Measurements from ENCODE around the gene ITIH5.
A peak's percentile ranks its signal among the peaks of the same experiment; 100 is the strongest.
"Not testable (repeated sequence)": the region's sequence is repeated elsewhere in the genome, so short reads cannot be mapped to it uniquely, and the experiment has no call there.

ITIH5 gene

DNA sequence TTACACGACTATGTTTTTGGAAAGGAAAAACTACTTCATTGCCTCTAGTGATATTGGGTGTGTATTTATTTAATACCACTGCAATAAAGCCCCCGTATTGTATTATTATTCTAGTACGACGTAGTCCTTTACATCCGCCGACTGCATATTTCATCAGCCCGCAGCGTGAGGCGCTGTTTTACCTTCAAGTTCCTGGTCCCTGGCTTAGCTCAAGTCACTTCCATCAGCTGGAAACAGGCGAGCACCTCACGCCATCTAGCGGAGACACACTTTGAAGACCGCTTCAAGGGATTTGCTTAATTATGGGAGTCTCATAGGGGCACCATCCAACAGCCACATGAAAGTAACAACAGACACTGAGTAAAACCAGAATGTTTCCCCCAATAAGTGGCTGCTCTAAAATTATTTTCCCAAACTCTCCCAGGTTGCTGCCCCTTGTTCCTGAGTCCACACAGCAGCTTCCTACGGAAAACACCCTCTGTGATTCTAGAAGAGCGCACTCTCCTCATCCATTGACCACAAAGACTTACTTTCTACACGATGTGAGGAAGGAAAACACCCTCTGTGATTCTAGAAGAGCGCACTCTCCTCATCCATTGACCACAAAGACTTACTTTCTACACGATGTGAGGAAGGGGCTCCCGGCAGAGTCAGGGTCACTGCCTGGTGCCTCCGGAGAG is 20.6 kb upstream of the ITIH5 start:
- DNase-seq (ENCODE audit: low read depth): peak; percentile 66

DNA sequence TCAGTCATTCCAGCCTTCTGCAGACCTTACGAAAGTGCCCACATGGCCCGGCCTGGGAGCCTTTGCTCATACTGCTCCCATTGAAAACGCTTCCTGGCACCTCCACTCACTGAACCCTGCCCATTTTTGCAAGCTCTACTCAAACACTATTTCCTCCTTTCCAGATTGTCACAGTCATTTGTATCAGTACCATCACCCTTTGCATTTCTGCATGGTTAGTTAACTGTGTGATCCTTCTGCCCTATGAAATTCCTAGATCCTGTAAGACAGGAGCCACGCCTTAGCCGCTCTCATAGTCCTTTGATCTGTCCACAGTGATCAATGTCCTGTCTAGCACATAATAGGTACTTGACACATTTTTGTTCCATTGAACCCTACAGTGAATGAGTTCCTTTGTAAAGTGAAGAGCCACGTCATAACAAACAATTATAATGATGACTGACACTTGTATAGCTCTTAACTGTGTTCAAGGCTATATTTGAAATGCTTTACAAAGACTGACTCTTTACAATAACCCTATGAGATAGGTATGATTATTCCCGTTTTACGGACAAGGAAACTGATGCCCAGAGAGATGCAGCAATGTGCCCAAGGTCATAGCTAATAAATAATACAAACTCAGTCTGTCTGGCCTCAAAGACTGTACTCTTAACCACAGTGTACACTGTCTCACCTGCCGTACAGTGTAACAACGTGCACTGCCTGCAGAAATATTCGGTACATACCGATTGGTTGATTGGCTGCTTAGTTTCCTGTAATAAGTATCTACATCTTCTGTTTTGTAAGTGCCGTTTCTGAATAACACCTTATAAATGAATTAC is 19.8 kb upstream of the ITIH5 start:
- DNase-seq (ENCODE audit: low read depth): no peak

DNA sequence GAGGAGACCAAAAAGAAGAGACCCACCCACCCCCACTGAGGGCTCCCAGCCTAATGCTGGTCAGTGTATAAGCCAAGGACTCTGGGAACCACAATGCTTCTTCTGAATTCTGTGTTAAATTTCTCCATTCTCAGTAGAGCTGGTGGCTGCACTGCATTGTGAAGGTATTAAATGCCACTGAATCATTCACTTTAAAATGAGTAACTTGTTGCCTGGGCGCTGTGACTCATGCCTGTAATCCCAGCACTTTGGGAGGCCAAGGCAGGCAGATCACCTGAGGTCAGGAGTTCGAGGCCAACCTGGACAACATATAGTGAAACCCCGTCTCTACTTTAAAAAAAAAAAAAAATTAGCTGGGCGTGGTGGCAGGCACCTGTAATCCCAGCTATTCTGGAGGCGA is 13.3 kb upstream of the ITIH5 start:
- DNase-seq (ENCODE audit: low read depth): not testable (repeated sequence)

DNA sequence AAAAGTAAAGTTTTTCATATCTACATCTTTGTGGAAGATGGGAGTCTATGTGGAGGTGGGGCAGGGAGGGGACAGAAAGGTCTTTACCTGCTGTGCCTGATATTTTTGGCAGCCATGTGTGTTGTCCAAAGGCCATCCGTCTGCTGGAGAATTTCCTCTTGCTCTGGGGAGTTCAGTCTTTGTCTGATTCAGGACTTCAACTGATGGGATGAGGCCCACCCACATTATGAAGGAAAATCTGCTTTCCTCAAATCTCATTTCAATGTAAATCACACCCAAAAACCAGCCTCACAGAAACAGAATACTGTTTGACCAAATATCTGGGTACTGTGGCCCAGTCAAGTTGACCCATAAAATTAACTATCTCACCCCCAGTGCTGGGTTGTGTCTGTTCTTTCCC is 12.5 kb upstream of the ITIH5 start:
- DNase-seq (ENCODE audit: low read depth): no peak

DNA sequence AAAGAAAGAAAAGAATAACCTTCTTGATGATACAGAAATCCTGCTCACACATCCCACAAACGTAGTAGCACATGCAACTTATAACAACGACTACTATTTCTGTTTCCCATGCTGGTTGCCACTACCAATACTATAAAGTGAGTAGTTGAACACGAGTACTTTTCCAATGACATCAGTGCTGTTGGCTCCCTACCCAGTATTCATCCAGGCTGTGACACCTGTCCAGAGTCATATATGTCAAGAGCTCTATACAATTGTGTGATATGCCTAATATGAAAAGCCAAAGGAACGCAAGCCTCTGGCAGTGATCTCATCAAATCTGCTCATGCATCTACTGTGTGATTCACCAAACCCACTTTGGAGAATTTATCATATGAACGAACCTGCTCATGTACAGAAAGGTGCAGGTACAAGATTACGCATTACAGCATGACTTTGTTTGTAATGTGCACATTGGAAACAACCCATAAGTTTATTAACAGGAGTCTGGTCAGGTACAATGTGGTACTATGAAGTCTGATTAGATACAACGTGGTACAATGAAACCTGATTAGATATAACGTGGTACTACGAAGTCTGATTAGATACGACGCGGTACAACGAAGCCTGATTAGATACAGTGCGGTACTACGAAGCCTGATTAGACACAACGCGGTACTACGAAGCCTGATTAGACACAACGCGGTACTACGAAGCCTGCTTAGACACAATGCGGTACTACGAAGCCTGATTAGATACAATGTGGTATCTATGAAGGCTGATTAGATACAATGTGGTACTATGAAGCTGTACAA is 5.8 kb upstream of the ITIH5 start:
- DNase-seq (ENCODE audit: low read depth): no peak

DNA sequence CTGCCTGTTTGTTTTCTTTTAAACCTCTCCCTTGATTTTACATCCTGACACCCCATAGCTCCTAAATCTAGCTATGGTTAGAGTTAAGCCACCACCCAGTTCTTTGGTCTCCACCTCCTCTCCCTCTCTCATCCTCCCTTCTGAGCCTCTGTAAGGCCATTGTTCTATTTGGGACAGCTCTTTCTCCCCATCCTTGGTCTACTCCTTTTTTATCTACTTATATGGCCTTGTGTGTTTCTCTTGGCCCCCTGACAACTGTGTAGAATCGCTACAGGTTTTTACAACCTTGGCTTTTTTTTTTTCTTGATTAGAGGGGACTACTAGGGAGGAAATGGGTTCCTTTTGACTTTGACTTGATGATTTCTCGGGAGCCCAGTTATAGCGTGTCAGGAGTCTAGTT is 3.4 kb upstream of the ITIH5 start:
- DNase-seq (ENCODE audit: low read depth): no peak

DNA sequence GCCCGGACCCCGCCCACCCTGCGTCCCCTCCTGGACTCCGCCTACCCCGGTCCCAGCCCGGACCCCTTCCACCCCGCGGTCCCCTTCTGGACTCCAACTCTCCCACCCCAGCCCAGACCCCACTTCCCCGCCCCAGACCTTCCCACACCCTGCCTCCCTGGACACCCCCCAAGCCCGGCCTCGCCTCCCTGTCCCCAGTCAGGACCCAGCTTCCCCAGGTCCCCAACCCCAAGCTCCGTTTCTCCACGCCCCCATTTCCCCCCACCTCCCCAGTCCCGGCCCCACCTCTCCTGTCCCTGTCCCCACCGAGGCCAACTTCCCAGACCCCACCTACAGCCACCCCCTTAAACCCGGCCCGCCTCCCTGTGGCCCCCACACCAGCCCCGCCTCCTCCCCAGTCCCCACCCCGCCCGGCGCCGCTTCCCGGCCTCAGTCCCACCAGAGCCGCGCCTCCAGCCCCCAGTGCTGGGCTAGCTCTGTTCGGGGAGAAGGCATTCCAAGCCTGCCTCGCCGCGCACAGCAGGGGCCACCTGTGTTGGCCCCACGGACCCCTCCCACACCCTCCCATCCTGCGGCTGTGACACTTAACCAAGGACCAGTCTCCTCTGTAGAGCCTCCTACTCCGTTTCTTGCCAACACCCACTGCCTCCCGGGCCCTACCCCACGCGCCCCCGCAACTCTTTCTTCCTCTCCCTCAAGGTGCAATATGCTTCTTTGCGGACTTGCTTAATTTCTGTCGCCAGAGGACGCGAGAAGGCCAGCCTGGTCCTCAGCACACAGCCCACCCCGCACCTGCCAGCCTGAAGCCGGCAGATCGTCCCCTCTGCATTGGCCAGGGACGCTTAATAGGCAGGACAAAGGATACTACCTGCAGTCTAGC is 736 bp upstream of the ITIH5 start:
- no peak for DNase-seq (ENCODE audit: low read depth)

DNA sequence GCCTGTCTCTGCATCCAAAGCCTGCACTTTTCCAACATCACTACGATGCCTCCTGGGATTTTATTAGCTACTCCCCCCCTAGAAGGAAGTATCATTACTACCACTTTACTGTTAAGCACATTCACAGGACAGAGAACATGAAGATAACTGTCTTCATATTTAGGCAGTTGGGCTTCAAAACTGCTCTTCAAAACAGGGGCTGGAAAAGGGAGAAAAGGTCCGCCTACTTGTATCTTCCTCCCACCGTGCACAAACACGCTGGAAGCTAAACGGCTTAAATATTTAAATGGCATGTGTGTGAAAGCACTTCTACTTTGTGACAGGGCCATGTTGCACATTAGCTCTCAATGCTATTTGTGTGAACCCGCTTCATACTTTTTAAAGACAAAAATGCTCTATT is 999 bp downstream of the ITIH5 start:
- no peak for DNase-seq (ENCODE audit: low read depth)

DNA sequence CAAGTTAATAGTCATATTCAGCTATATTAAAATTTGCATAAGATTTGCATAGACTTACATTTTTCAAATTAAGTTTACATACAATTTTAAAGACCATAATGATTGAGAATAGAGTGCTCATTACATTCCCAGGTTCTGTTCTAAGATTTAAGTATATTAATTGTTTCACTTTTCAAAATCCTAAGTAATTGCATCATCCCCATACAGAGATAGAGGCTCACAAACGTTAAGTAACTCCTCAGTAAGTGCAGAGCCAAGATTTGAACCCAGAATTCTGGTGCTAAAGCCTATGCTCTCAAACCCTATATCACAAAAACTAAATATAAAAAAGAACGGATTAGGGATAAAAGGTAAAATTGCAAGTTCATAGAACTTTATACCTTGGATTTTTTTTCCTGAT is 2.1 kb downstream of the ITIH5 start:
- no peak for DNase-seq (ENCODE audit: low read depth)

DNA sequence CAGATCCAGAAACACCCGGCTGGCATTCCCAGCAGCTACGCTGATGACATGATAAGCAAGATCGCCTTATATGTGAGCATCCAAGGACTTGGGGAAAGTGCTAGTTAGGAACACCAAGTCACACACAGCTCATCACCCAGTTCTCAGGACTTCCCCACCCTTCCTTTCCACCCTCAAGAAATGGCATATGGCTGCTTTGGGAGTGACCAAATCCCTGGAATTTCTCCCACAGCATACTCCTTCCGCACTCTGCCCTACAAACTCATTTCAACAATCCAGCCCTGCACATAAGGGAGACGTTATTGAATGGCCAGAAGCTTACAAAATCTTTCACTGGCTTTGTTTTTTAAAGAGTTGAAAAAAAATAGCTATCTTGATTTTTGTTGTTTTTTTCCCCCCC is 4.2 kb downstream of the ITIH5 start:
- no peak for DNase-seq (ENCODE audit: low read depth)

DNA sequence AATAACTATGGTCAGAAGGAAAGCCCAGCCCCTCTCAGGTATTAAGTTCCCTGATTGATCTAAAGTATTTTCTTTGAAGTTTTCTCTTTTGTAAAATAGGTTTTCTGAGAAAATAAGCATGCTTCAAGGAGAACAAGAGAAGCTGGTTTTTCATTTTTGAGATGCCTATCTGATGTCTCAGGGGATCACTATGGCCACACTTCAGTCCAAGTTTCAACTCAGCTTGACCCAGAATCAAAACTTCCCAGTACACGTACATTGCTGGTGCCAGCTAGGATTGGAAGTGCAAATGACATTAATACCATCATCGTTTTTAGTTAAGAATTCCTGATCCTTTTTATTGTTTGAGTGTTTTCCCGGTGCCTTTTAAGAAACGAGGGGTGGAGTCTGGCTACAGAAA is 7.2 kb downstream of the ITIH5 start:
- DNase-seq (ENCODE audit: low read depth): no peak

DNA sequence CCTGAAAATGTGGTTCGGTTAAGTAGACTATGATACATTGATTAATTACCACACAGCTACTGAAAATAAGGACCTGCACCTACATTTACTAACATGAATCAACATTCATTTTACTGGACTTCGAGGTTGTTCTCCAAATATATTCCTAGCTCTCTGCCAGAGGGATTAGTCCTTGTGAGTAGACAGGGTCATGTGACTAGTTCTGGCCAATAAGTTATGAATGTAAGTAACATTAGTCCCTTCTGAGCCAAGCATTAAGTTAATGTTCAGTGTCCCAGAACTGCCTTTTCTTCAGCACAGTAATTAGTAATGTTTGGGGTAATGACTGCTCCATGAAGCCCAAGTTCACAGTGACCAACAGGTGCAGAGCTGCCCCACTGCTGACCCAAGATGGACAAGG is 9.2 kb downstream of the ITIH5 start:
- no peak for DNase-seq (ENCODE audit: low read depth)

DNA sequence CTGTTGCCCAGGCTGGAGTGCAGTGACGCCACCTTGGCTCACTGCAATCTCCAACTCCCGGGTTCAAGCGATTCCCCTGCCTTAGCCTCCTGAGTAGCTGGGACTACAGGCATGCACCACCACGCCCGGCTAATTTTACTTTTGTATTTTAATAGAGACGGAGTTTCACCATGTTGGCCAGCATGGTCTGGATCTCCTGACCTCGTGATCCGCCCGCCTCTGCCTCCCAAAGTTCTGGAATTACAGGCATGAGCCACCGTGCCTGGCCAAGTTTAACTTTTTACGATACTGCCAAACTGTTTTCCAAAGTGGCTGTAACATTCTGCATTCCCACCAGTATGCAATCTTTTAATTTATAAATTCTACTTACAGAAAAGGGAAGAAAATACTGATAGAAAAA is 9.7 kb downstream of the ITIH5 start:
- DNase-seq (ENCODE audit: low read depth): not testable (repeated sequence)

DNA sequence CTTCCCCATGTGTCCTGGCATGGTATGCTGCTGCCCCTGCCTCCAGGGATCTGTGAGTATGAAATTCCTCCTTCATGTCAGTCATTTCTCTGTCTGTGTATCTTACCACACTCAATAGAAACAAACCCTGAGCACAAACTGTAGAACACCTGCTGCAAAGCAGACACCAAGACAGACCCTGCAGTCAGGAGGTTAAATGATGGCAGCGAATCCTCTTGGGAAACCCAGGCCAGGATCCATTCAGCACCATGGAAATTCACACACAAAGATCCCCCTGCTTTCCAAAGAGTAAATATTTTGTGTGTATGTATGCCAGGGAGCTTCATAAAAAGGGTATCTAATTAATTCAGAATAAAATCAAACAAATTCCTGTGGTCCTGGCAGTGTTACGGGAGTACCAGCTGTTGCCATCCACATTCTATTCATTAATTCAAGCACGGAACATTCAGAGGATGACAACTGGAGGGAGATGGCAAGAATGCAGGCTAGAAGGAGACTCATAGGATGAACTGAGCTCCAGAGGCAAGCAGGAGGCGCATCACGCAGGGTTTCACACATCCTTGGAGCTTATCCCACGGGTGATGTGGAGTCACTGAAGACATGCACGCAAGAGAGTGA is 14.8 kb downstream of the ITIH5 start:
- no peak for DNase-seq (ENCODE audit: low read depth)

DNA sequence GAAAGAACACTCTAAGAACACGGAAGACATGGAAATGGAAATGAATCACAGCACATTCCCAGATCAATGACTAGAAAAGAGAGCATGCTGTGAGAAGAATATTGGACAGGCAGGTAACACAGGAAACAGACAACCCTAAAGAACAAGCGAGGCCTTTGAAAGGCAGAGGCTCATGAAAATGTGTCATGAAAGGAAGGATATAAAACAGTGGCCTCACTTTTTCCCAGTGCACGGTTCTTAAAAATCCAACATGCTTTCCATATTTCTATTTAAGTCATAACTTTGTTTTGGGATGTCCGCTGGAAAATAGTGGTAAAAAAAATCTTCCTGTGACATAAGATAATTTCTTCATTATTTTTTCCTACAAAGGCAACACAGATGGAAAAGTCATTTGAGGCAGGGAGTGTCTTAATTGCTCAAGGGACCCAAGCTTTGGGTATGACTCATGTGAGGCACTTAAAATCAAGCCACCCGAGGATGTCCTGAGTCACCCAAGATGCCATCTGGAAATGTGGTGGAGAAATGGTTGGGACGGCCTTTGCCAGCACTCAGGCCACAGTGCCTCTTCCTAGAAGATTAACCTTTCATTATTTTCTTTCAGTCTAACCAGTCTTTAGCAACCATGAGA is 17.0 kb downstream of the ITIH5 start:
- no peak for DNase-seq (ENCODE audit: low read depth)

DNA sequence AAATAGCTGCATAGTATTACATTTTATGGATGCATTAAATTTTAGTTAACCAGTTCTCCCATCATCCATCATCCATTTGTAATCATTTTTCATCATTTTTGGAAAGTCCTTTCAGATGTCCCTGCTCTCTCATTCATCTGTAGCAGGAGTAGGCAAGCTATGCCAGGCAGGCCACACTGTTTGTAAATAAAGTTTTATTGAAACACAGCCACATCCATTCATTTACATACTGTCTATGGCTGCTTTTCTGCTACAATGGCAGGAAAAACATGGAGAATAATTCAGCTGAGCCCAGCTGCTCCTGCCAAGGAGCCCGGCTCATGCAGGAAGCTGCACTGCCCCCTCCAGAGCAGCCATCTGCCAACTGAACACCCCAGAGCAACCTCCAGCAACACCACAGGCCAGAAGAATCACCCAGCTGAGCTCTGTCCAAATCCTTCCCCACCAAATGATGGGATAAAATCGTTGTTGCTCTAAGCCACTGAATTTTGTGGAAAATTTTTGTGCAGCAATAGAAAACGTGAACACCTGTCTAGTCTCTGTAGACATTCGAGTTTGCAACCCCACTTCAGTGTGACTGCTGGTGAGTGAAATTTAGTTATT is 19.6 kb downstream of the ITIH5 start:
- DNase-seq (ENCODE audit: low read depth): no peak

DNA sequence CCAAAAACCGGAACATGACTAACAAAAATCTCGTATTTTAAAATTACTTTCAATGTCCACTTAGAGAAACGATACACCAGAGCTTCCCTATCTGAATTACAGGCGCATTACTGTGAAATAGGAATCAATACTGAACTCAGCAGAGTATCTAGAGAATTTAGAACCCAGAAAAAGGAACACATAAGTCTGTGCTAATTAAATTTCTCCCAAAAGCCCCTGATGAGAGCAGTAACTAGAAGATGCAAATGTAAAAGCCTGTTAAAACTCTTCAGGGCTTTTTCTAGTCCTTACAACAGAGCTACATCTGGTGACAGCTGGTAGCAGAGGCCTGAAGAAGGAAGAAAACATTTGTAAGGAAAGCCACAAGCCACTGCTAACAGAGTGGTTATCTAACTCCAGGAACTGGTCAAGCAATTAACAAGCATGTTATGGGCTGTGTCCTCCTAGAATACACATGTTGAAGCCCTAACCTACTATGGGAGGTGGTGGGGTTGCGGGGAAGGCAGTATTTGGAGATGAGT is 24.2 kb downstream of the ITIH5 start:
- DNase-seq (ENCODE audit: low read depth): no peak

DNA sequence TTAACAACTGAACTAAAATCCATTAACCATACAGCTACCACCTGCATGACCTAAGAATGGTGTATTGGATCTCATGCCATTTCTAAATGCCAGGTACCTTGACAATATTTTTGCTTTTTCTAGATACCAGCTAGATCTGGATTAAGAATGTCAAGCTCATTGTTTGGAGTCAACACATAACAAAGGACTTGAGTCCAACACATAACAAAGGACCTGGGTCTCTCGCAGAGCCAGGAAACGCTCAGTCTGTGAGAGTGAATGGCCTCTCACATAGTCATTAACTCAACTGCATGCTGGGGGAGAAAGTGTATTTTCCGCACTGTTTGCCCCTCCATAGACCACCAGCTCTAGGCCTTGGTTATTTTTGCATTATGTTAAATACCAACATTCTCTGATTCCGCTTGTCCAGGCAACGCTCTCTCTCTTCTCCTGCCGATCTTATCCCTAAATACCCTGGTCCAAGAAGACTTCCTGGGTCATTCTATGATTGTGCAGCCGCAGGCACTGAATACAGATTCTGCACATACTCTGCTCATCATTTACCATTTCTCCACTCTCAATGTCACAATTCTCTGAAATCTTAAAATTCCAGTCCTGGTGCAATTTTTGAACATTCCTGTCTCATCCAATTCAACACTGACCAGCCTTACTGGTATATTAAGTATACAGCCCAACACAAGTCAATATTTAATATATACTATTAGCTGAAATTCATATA is 31.2 kb downstream of the ITIH5 start:
- DNase-seq (ENCODE audit: low read depth): no peak

DNA sequence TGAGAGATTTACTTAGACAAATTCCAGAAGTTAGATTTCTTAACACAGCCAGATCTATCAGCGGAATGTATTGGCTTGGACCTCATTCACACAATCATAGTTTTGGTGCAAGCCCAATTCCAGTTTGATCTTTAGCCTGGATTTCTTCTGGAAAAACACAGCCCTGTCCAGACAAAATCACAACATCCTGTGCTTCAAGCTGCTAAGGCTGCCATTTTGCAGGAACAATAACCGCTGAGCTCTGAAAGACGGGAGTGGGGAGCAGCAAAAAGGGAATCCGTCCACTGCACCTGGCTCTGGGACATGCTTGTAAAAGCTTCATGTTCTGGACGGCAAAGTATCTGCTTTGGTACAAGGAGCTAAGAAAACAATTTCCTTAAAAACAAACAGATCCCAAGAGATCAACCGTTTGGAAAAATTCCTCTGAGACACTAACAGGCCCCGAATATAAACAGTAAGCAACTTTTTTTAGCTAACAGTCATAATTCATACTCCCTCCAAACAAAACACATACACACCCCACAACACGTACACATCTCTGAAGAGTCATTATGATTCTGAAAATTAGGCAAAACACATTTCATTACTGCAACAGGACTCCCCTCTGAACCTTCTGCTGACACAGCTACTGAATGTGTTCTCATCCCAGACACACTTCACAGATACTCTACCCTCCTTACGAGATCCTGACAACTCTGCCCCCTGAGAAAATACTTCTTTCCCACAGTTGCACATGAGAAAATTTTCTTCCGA is 32.4 kb downstream of the ITIH5 start:
- DNase-seq (ENCODE audit: low read depth): no peak
